Spleen (tissue), 11 donors: ENCODE results near the gene OFD1. TPM values are rescaled to one million over a fixed set of nuclear protein-coding genes. Genes with fewer than 3 reads are reported as not detected.

Experiments used
- DNase-seq: peaks from one replicate; pipeline ENCODE4 v3.0.0-alpha.2; 2020
- H3K27ac ChIP-seq, 8 donors: fragments of 200-600 bp; sonication (generic) in 7 of 8; 1 replicate in 4 of 8; 2 replicates in 4 of 8; pipeline versions ENCODE4 v1.5.0 to v1.8.0; 2016 to 2021; ENCODE audit warnings: inconsistent platforms in 4 of 8, mild to moderate bottlenecking in 4 of 8, moderate library complexity in 1 of 8
- H3K27me3 ChIP-seq, 7 donors: fragments of 200-600 bp; sonication (generic) in 6 of 7; replicated peaks in 1 of 7; 1 replicate in 4 of 7; 2 replicates in 3 of 7; pipeline versions ENCODE4 v1.5.0 to v1.8.0; 2016 to 2021; ENCODE audit warnings: inconsistent platforms in 3 of 7, mild to moderate bottlenecking in 1 of 7
- H3K36me3 ChIP-seq, 6 donors: fragments of 200-600 bp; sonication (generic) in 5 of 6; 1 replicate in 4 of 6; 2 replicates in 2 of 6; pipeline versions ENCODE4 v1.5.0 to v1.8.0; 2016 to 2021; ENCODE audit warnings: inconsistent platforms in 2 of 6
- H3K4me1 ChIP-seq, 6 donors: fragments of 200-600 bp; sonication (generic) in 5 of 6; 1 replicate in 3 of 6; 2 replicates in 3 of 6; pipeline versions ENCODE4 v1.5.0 to v1.8.0; 2016 to 2021; ENCODE audit warnings: inconsistent platforms in 3 of 6
- H3K4me3 ChIP-seq, 8 donors: fragments of 200-600 bp; sonication (generic) in 7 of 8; 1 replicate in 4 of 8; 2 replicates in 4 of 8; pipeline versions ENCODE4 v1.5.0 to v1.8.0; 2016 to 2021; ENCODE audit warnings: inconsistent platforms in 4 of 8, mild to moderate bottlenecking in 4 of 8, moderate library complexity in 2 of 8
- H3K9me3 ChIP-seq, 8 donors: fragments of 200-600 bp; sonication (generic) in 7 of 8; 1 replicate in 4 of 8; 2 replicates in 4 of 8; pipeline versions ENCODE4 v1.5.0 to v1.8.0; 2016 to 2021; ENCODE audit warnings: inconsistent platforms in 4 of 8
- POLR2A ChIP-seq, 3 donors: fragments of 450-650 bp; IDR thresholded peaks; one replicate each; pipeline ENCODE4 v1.5.1; 2017; ENCODE audit warnings: antibody characterized with exemption in 3 of 3, mild to moderate bottlenecking in 1 of 3
- POLR2AphosphoS5 ChIP-seq, 3 donors: sonication (generic); formaldehyde crosslinking; IDR thresholded peaks; one replicate each; pipeline ENCODE4 v1.5.1; 2017; ENCODE audit warnings: antibody characterized with exemption in 3 of 3
- WGBS, 5 donors: extraction: QIAGEN DNeasy Blood & Tissue Kit in 3 of 5; methylation state at CpG; one replicate each; pipeline versions ENCODE4 v1.1.5 to v1.1.7; 2013 to 2018; 5-methylcytosine and 5-hydroxymethylcytosine counted together
- intact Hi-C: fragments of 100-400 bp; cut with DNase I; formaldehyde crosslinking; loops from one replicate; pipeline ENCODE4 v1.15.0; 2023; ENCODE audit warnings: low total_unique reads
- polyA plus RNA-seq, 3 donors: library from polyadenylated mRNA; stranded (reverse); fragments of 200-250 nt; gene quantifications; one replicate each; pipeline ENCODE4 v1.2.1, GENCODE V29; 2013
- total RNA-seq, 7 donors: library from RNA; depleted of rRNA in 3 of 7; stranded (reverse); fragments of >200 nt in 3 of 7; fragmentation: NEBNext Ultra II Directional in 4 of 7; extraction: Animal tissue kit (Norgen Biotek cat#: 25700) in 4 of 7; gene quantifications; one replicate each; pipeline versions ENCODE4 v1.1.0 to v1.2.1, GENCODE V29; 2016 to 2021
- TF ChIP-seq, protein P1 (sequence below), 11 experiments: fragments of 200-600 bp in 7 of 11; fragments of 450-650 bp in 4 of 11; sonication (generic) in 4 of 11; IDR thresholded peaks in 8 of 11; conservative IDR thresholded peaks in 3 of 11; 1 replicate in 7 of 11; 2 replicates in 4 of 11; pipeline versions ENCODE4 v1.4.0 to v1.8.0; 2016 to 2021; ENCODE audit warnings: antibody characterized with exemption in 11 of 11, inconsistent platforms in 4 of 11, mild to moderate bottlenecking in 1 of 11
- donor health status: healthy with polysubstance abuse.
- donor health status: DM: no; HTN: no; CAD: no; lungs with moderate emphysema.
- donor health status: DM: no; HTN: no; CAD: no.
- donor health status: Bipolar disorder and iron deficiency.
- donor health status: healthy.
- donor health status: DM: no; HTN: no; CAD: no.
- donor health status: DM: yes; HTN: yes; CAD: no.

The OFD1 gene
- total and polyA plus RNA-seq, 10 donors = 33.6 to 138 (median 50.9) TPM

DNA sequence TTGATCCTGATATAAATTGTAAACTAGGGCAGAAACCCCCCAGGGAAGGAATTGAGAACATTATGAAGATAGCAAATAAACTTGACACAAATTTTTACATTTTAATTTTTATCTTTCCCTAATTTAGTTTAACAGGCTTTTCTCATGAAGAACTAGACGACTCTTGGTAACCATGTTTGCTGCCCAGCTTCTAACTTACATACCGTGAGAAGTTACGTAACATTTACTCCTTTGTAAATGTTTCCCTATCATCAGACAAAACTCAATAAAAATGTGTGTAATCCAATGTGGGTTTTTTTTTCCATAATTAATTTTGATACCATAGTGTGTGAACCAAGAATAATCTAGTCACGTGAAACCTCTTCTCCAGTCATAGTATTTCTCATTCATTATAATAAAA, 34.4 kb downstream of the OFD1 start:
- DNase-seq = no peak
- Histone ChIP-seq H3K4me1 (peaks cover 0 to 21% (median 9%) of the 10 kb centered on the region in 6 donors), H3K27ac (no peak overlapping the region), H3K4me3 (no peak overlapping the region), H3K36me3 (peaks cover 0 to 98% (median 35%) of the 10 kb centered on the region in 6 donors), H3K9me3 (no peaks in the 10 kb centered on the region), H3K27me3 (no peaks in the 10 kb centered on the region)
- 86 to 95% (median 93%) methylated on average over 4 of the region's 4 CpGs for WGBS, 5 donors
- TF ChIP-seq, protein P1, sequence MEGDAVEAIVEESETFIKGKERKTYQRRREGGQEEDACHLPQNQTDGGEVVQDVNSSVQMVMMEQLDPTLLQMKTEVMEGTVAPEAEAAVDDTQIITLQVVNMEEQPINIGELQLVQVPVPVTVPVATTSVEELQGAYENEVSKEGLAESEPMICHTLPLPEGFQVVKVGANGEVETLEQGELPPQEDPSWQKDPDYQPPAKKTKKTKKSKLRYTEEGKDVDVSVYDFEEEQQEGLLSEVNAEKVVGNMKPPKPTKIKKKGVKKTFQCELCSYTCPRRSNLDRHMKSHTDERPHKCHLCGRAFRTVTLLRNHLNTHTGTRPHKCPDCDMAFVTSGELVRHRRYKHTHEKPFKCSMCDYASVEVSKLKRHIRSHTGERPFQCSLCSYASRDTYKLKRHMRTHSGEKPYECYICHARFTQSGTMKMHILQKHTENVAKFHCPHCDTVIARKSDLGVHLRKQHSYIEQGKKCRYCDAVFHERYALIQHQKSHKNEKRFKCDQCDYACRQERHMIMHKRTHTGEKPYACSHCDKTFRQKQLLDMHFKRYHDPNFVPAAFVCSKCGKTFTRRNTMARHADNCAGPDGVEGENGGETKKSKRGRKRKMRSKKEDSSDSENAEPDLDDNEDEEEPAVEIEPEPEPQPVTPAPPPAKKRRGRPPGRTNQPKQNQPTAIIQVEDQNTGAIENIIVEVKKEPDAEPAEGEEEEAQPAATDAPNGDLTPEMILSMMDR (IDR thresholded peaks at IDR 0.05 in 8 of 11, conservative IDR thresholded peaks at IDR 0.05 in 3 of 11) = no peak
- no peak for TF ChIP-seq POLR2A (IDR thresholded peaks at IDR 0.05)
- TF ChIP-seq POLR2AphosphoS5 (IDR thresholded peaks at IDR 0.05) = no peak
- intact Hi-C loops = no loop called here

DNA sequence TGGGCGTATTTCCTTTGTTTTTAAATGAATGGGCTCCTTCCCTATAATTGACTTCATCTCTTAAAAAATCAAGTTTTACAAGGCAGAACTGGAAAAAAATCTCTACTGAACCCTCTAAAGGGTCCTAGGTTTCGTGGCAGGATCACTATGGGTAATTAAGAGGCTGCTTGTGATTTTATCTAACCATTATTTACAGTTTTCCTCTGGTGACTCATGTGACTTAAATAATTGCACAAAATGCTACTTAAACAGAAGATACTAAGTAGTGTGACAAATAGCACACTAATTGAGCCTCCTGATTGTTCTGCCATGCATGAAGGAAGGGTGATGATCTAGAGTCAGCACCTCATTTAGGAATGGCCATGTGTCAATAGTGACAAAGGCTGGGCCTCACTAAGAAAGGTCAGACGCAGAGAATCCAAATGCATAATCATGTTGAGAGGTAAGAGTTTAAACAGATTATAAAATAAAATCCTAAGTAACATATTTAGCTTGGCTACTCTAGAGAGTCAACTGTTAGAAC, 35.5 kb downstream of the OFD1 start:
- Histone ChIP-seq H3K27me3 (no peaks in the 10 kb centered on the region), H3K36me3 (peaks cover 0 to 98% (median 35%) of the 10 kb centered on the region in 6 donors), H3K4me3 (no peak overlapping the region), H3K4me1 (peaks cover 0 to 10% (median 0%) of the 10 kb centered on the region in 6 donors), H3K27ac (no peak overlapping the region), H3K9me3 (no peaks in the 10 kb centered on the region)
- TF ChIP-seq POLR2A (IDR thresholded peaks at IDR 0.05) (no peak), POLR2AphosphoS5 (IDR thresholded peaks at IDR 0.05) (no peak)
- TF ChIP-seq, protein P1 (IDR thresholded peaks at IDR 0.05 in 8 of 11, conservative IDR thresholded peaks at IDR 0.05 in 3 of 11) = no peak
- intact Hi-C loops = no loop called here
- 86 to 98% (median 96%) methylated on average over 3 of the region's 3 CpGs for WGBS, 5 donors
- DNase-seq = no peak

DNA sequence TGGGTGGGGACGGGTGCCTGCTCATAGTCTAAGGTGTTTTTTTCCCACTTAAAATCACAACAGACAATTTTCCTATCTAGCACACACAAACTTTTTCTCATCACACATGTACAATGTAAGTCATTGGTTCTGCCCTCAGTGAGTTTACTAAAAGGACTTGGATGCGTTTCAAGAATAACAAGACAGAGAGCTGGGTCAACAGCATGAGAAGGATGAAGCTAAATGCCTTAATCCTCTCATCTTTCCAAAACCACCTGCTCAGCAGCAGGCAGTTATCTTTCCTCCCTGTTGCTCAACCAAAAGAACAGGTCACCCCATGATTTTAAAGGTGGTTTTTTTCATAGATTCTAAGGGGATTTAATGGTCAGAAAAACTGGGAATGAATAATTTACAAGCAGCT, 40.1 kb downstream of the OFD1 start:
- intact Hi-C loops = no loop called here
- Histone ChIP-seq H3K27me3 (no peaks in the 10 kb centered on the region), H3K4me1 (no peaks in the 10 kb centered on the region), H3K9me3 (no peaks in the 10 kb centered on the region), H3K4me3 (no peak overlapping the region), H3K27ac (no peak overlapping the region), H3K36me3 (peaks cover 0 to 79% (median 24%) of the 10 kb centered on the region in 6 donors)
- TF ChIP-seq POLR2AphosphoS5 (IDR thresholded peaks at IDR 0.05) (no peak), POLR2A (IDR thresholded peaks at IDR 0.05) (no peak)
- TF ChIP-seq, protein P1 (IDR thresholded peaks at IDR 0.05 in 8 of 11, conservative IDR thresholded peaks at IDR 0.05 in 3 of 11) = no peak
- WGBS, 5 donors = 88 to 98% (median 94%) methylated on average over 2 of the region's 2 CpGs
- DNase-seq = no peak

DNA sequence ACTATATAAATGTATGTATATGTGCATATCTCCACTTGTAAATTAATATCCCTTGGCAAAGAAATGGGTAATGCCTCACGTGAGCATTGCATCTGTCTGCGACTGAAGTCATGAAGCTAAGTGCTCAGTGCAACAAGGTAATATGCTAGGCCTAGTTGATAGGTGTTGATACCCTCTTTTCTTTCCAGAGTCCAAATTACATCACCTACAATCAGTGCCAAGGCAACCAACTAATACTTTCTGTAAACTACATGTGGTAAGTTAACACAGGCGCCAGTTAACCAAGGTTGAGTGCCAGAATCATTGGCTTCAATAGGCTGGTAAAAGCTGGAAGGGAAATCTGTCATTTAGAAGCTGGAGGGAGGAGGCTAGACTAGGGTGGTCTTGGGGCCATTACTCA, 41.3 kb downstream of the OFD1 start:
- intact Hi-C loops = no loop called here
- no peak for TF ChIP-seq POLR2AphosphoS5 (IDR thresholded peaks at IDR 0.05)
- no peak for TF ChIP-seq POLR2A (IDR thresholded peaks at IDR 0.05)
- TF ChIP-seq, protein P1 (IDR thresholded peaks at IDR 0.05 in 8 of 11, conservative IDR thresholded peaks at IDR 0.05 in 3 of 11) = no peak
- Histone ChIP-seq H3K36me3 (peaks cover 0 to 68% (median 17%) of the 10 kb centered on the region in 6 donors), H3K4me3 (no peak overlapping the region), H3K9me3 (no peaks in the 10 kb centered on the region), H3K4me1 (no peaks in the 10 kb centered on the region), H3K27ac (no peak overlapping the region), H3K27me3 (no peaks in the 10 kb centered on the region)
- WGBS, 5 donors = 90 to 99% (median 97%) methylated on average over 3 of the region's 3 CpGs
- no peak for DNase-seq
